ENCODE results near the gene CFAP221. TPM values are rescaled to one million over a fixed set of nuclear protein-coding genes. Genes with fewer than 3 reads are reported as not detected.
A peak's percentile ranks its signal among the peaks of the same experiment; 100 is the strongest.

The CFAP221 gene
- total RNA-seq, 4 donors from 2014 or later = 0.48 TPM; not detected in 3

DNA sequence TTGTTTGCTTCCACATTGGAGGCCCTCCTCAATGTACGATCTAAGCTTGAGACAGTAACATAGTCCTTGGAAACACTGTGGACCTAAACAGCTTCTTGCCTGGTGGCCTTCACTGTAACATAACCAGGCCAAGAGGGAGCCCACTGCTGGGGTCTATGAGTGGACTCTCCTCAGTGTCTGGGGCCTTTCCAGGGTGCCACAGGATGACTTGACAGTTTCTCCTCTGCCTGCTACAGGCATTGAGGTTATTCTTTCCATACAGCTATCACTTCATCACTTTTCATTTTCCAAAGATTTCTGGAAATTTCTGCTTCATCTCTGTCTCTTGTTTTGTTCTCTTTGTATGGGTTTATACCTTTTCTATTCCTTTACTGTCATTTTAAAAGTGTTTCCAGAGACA is 31.3 kb upstream of the CFAP221 start:
- WGBS = 67% methylated on average over 1 of the region's 1 CpG
- no peak for TF ChIP-seq POLR2A (IDR thresholded peaks at IDR 0.05)
- TF ChIP-seq POLR2AphosphoS5 (IDR thresholded peaks at IDR 0.05) = no peak
- TF ChIP-seq, protein P1, sequence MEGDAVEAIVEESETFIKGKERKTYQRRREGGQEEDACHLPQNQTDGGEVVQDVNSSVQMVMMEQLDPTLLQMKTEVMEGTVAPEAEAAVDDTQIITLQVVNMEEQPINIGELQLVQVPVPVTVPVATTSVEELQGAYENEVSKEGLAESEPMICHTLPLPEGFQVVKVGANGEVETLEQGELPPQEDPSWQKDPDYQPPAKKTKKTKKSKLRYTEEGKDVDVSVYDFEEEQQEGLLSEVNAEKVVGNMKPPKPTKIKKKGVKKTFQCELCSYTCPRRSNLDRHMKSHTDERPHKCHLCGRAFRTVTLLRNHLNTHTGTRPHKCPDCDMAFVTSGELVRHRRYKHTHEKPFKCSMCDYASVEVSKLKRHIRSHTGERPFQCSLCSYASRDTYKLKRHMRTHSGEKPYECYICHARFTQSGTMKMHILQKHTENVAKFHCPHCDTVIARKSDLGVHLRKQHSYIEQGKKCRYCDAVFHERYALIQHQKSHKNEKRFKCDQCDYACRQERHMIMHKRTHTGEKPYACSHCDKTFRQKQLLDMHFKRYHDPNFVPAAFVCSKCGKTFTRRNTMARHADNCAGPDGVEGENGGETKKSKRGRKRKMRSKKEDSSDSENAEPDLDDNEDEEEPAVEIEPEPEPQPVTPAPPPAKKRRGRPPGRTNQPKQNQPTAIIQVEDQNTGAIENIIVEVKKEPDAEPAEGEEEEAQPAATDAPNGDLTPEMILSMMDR (IDR thresholded peaks at IDR 0.05) = no peak
- no peaks in the 10 kb centered on the region for H3K36me3 ChIP-seq
- DNase-seq (ENCODE audit: low spot score in 2 of 2) = no peak
- H3K27me3 ChIP-seq = peaks cover 4% of the 10 kb centered on the region
- H3K9me3 ChIP-seq = no peaks in the 10 kb centered on the region
- H3K4me3 ChIP-seq = no peak overlapping the region
- no peak overlapping the region for H3K27ac ChIP-seq
- H3K4me1 ChIP-seq = no peaks in the 10 kb centered on the region

DNA sequence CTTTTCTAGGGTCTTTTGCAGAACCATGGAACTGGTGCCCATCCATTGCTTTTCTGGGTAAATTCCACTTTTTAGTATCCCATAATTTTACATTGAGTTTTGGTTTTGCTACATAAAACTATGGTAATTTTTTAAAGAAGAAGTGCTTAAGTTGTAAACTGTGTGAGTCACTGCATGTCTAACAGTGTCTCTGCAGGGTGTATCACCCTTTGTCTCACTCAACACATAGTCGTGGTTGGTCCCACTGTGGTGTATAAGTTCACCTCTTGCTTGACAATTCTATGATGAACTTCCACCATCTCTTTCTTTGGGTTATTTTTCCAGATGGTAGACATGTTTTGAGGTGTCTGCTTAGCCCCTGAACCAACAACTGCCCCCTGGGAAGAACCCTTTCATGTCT is 30.4 kb upstream of the CFAP221 start:
- Histone ChIP-seq H3K36me3 (no peaks in the 10 kb centered on the region), H3K4me3 (no peak overlapping the region), H3K9me3 (no peaks in the 10 kb centered on the region), H3K27ac (no peak overlapping the region), H3K27me3 (peaks cover 4% of the 10 kb centered on the region), H3K4me1 (no peaks in the 10 kb centered on the region)
- WGBS = 48% methylated on average over 1 of the region's 1 CpG
- TF ChIP-seq POLR2A (IDR thresholded peaks at IDR 0.05) (no peak), EP300 (IDR thresholded peaks at IDR 0.05) (no peak), POLR2AphosphoS5 (IDR thresholded peaks at IDR 0.05) (no peak)
- TF ChIP-seq, protein P1 (IDR thresholded peaks at IDR 0.05) = no peak
- no peak for DNase-seq (ENCODE audit: low spot score in 2 of 2)

DNA sequence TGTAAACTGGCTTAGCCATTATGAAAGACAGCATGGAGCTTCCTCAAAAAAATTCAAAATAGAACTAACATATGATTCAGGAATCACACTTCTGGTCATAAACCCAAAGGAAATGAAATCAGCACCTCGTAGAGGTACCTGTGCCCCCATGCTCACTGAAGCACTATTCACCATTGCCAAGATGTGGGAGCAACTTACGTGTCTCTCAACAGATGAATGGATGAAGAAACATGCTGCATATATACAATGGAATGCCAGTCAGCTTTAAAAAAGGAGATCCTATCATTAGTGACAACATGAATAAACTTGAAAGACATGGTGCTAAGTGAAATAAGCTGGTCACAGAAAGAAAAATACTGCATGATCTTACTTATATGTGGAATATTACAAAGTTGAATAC is 28.1 kb upstream of the CFAP221 start:
- no peak for DNase-seq (ENCODE audit: low spot score in 2 of 2)
- no peaks in the 10 kb centered on the region for H3K9me3 ChIP-seq
- no peak overlapping the region for H3K4me3 ChIP-seq
- no peaks in the 10 kb centered on the region for H3K4me1 ChIP-seq
- H3K27ac ChIP-seq = no peak overlapping the region
- no peaks in the 10 kb centered on the region for H3K36me3 ChIP-seq
- no peaks in the 10 kb centered on the region for H3K27me3 ChIP-seq
- TF ChIP-seq EP300 (IDR thresholded peaks at IDR 0.05) (no peak), POLR2AphosphoS5 (IDR thresholded peaks at IDR 0.05) (no peak), POLR2A (IDR thresholded peaks at IDR 0.05) (no peak)
- TF ChIP-seq, protein P1 (IDR thresholded peaks at IDR 0.05) = no peak
- 83% methylated on average over 2 of the region's 2 CpGs for WGBS

GRCh38 chr2:119517433-119517832 is 26.8 kb upstream of the CFAP221 start:
- no peaks in the 10 kb centered on the region for H3K9me3 ChIP-seq
- H3K4me1 ChIP-seq = no peaks in the 10 kb centered on the region
- DNase-seq (ENCODE audit: low spot score in 2 of 2) = no peak
- H3K27me3 ChIP-seq = peaks cover 9% of the 10 kb centered on the region
- TF ChIP-seq, protein P1 (IDR thresholded peaks at IDR 0.05) = peak in 1 of 2 donors; percentile 29
- no peak for TF ChIP-seq POLR2AphosphoS5 (IDR thresholded peaks at IDR 0.05)
- no peak overlapping the region for H3K4me3 ChIP-seq
- WGBS = 45% methylated on average over 7 of the region's 7 CpGs
- no peaks in the 10 kb centered on the region for H3K36me3 ChIP-seq
- H3K27ac ChIP-seq = no peak overlapping the region

DNA sequence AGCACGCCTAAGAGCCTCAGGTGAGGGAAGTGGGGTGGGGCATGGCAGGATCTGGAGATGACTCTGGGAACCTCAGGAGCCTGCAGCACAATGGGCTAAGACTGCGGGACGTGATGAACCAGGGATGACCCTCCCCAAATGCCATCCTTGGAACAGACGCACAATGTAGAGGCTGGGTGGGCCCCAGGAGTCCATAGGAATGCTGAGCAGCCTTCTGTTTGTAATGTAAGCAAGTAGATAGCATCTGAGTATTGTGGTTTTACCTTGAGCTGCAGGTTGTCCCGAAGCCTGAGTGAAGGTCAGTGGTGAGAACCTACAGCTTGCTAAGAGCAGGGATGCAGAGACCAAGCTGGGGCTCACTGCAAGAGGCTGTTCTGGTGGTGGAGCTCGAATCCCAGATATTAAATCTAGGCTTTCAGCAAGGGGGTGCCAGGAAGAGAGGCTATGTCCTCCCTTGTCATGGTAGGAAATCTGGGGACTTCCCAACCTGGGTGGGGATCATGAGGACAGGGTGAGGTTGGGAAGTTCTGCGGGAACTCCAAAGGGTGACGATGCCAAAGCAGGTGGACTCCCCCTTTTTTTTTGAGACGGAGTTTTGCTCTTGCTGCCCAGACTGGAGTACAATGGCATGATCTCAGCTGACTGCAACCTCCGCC is 25.7 kb upstream of the CFAP221 start:
- H3K4me1 ChIP-seq = peaks cover 2% of the 10 kb centered on the region
- TF ChIP-seq POLR2AphosphoS5 (IDR thresholded peaks at IDR 0.05) = no peak
- TF ChIP-seq, protein P1 (IDR thresholded peaks at IDR 0.05) = no peak
- no peak for TF ChIP-seq EP300 (IDR thresholded peaks at IDR 0.05)
- no peak for TF ChIP-seq POLR2A (IDR thresholded peaks at IDR 0.05)
- H3K9me3 ChIP-seq = no peaks in the 10 kb centered on the region
- no peak overlapping the region for H3K27ac ChIP-seq
- no peaks in the 10 kb centered on the region for H3K36me3 ChIP-seq
- 72% methylated on average over 9 of the region's 10 CpGs for WGBS
- no peak overlapping the region for H3K4me3 ChIP-seq
- no peak for DNase-seq (ENCODE audit: low spot score in 2 of 2)
- peaks cover 20% of the 10 kb centered on the region for H3K27me3 ChIP-seq
